ENCODE measurements around the gene WDR36.

WDR36 gene

DNA sequence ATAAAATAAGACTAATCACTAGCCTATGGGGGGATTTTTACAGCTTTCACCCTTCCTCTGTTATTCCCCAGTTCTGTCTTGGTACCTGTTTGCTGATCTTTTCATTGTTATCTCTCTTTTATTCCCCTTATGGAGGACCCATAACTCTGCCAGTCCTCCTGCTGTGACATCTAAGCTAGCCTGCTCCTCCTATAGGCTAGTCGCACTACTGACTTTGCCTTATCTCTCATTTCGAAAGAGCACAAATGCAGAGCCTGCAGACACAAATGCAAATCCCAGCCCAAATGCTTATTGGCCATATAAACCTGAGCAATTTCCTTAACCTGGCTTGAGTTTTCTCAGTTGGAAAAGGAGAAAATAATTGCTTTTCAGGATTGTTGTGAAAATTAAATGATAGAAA, 72.9 kb downstream of the WDR36 start:
- H3K27me3 ChIP-seq (ENCODE audit: control insufficient read depth, insufficient read depth, low read length), result no peaks in the 10 kb centered on the region
- no peaks in the 10 kb centered on the region for H3K36me3 ChIP-seq (ENCODE audit: insufficient read depth, low read length)
- H3K4me2 ChIP-seq (ENCODE audit: low read length), result no peak overlapping the region
- H3K4me1 ChIP-seq (ENCODE audit: control insufficient read depth, insufficient read depth, low read length), result no peaks in the 10 kb centered on the region
- no peaks in the 10 kb centered on the region for H3K9me3 ChIP-seq (replicated peaks; ENCODE audit: low read length)
- no peak overlapping the region for H3K9ac ChIP-seq (ENCODE audit: low read depth, low read length)
- no peak overlapping the region for H3K4me3 ChIP-seq (ENCODE audit: low read length)

DNA sequence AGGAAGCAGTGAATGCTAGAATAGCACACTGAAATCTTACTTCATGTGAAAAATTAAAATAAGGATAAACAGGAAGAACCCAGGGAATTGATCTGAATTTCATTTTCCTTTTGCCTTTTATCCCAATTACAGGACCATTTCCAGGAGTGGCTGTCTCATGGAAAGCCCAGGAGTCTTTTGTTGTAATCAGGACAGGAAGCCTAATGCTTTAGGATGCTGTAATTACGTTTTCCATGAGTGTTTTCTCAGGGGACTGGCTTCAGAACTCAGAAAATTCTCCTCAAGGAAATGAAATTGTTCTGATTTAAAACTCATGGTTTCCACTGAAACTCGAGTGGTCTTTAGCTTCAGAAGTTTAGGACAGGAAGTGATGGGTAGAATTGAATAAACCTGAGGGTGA, 75.4 kb downstream of the WDR36 start:
- Histone ChIP-seq H3K9ac (ENCODE audit: low read depth, low read length) (no peak overlapping the region), H3K9me3 (replicated peaks; ENCODE audit: low read length) (no peaks in the 10 kb centered on the region), H3K27me3 (ENCODE audit: control insufficient read depth, insufficient read depth, low read length) (no peaks in the 10 kb centered on the region), H3K4me1 (ENCODE audit: control insufficient read depth, insufficient read depth, low read length) (no peaks in the 10 kb centered on the region), H3K36me3 (ENCODE audit: insufficient read depth, low read length) (no peaks in the 10 kb centered on the region), H3K4me3 (ENCODE audit: low read length) (no peak overlapping the region), H3K4me2 (ENCODE audit: low read length) (no peak overlapping the region)

DNA sequence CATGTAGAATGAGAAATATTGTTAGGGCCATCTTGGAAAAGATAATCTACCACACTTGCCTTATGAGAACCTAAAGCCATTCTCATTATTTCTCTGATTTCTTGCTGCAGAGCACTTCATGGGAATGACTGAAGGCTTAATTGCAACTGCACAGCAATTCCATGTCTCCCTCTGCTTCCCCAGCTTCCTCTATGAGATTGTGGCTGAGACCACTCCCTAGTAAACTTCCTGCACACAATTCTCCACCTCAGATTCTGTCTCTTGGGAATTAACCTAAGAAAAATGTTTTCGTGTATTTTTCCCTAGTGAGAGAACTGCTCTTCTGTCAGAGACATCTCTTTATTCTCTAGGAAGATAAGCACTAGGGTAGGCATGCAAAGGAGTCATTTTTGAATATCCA, 76.5 kb downstream of the WDR36 start:
- Histone ChIP-seq H3K36me3 (ENCODE audit: insufficient read depth, low read length) (no peaks in the 10 kb centered on the region), H3K4me2 (ENCODE audit: low read length) (no peak overlapping the region), H3K27me3 (ENCODE audit: control insufficient read depth, insufficient read depth, low read length) (no peaks in the 10 kb centered on the region), H3K9ac (ENCODE audit: low read depth, low read length) (no peak overlapping the region), H3K9me3 (replicated peaks; ENCODE audit: low read length) (no peaks in the 10 kb centered on the region), H3K4me3 (ENCODE audit: low read length) (no peak overlapping the region), H3K4me1 (ENCODE audit: control insufficient read depth, insufficient read depth, low read length) (no peaks in the 10 kb centered on the region)

DNA sequence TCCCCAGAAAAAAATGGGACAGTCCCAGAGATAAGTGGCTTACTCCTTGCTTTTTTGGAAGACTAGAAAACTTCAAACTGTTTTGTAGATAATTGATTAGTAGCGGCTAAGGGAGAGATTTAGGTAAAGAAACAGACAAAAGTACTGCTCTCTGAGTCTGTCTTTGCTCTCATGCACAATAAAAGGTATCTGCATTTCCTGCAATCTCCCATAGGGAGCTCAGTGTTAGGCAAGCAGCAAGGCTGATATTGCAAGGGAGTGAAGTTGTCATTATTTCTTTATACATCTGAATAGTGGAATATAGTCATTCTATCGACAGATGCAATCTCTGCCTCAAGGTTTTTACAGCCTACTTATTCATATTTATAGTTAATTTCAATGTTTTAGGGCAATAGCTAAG, 77.1 kb downstream of the WDR36 start:
- H3K9ac ChIP-seq (ENCODE audit: low read depth, low read length), result no peak overlapping the region
- no peaks in the 10 kb centered on the region for H3K36me3 ChIP-seq (ENCODE audit: insufficient read depth, low read length)
- no peak overlapping the region for H3K4me2 ChIP-seq (ENCODE audit: low read length)
- H3K27me3 ChIP-seq (ENCODE audit: control insufficient read depth, insufficient read depth, low read length), result no peaks in the 10 kb centered on the region
- H3K4me3 ChIP-seq (ENCODE audit: low read length), result no peak overlapping the region
- no peaks in the 10 kb centered on the region for H3K9me3 ChIP-seq (replicated peaks; ENCODE audit: low read length)
- H3K4me1 ChIP-seq (ENCODE audit: control insufficient read depth, insufficient read depth, low read length), result no peaks in the 10 kb centered on the region

DNA sequence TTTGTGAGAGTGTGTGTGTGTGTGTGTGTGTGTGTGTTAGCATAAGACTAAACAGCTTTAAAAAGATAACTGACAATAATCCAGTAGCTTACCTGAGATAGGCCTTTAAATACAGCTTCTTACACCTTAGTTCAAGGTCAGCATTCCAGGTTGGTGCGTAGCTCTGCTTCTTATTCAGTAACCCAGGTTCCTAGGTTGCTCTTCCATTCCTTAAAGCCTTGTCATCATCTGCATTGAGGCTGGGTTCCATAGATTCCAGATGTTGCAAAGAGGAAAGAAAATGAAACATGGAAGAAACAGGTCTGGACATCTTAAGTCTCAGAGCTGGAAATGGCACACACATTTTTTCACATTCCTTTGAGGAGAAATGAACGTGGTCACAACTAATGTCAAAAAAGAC, 78.1 kb downstream of the WDR36 start:
- H3K4me1 ChIP-seq (ENCODE audit: control insufficient read depth, insufficient read depth, low read length), result no peaks in the 10 kb centered on the region
- H3K4me2 ChIP-seq (ENCODE audit: low read length), result no peak overlapping the region
- H3K27me3 ChIP-seq (ENCODE audit: control insufficient read depth, insufficient read depth, low read length), result no peaks in the 10 kb centered on the region
- no peak overlapping the region for H3K9ac ChIP-seq (ENCODE audit: low read depth, low read length)
- H3K36me3 ChIP-seq (ENCODE audit: insufficient read depth, low read length), result no peaks in the 10 kb centered on the region
- no peaks in the 10 kb centered on the region for H3K9me3 ChIP-seq (replicated peaks; ENCODE audit: low read length)
- no peak overlapping the region for H3K4me3 ChIP-seq (ENCODE audit: low read length)

DNA sequence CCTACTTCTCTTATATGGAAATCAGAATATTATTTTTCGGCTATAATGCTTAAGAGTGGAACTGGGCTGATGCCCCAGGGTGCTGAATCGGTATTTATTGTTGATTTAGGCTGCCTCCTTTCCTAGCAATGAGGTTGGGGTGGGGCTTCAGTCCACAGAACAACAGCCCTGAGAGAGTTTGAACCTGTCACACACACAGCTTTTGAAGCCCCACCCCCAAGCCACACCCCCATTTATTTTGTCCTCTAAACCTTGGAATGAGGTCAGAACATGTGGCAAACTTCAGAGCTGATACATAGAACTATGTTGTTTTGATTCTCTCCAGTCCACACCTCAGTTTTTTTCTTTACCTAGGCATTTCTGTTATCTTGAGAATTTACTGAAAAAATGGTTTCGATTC, 80.4 kb downstream of the WDR36 start:
- Histone ChIP-seq H3K27me3 (ENCODE audit: control insufficient read depth, insufficient read depth, low read length) (no peaks in the 10 kb centered on the region), H3K4me2 (ENCODE audit: low read length) (no peak overlapping the region), H3K4me3 (ENCODE audit: low read length) (no peak overlapping the region), H3K9me3 (replicated peaks; ENCODE audit: low read length) (no peaks in the 10 kb centered on the region), H3K9ac (ENCODE audit: low read depth, low read length) (no peak overlapping the region), H3K4me1 (ENCODE audit: control insufficient read depth, insufficient read depth, low read length) (no peaks in the 10 kb centered on the region), H3K36me3 (ENCODE audit: insufficient read depth, low read length) (no peaks in the 10 kb centered on the region)

DNA sequence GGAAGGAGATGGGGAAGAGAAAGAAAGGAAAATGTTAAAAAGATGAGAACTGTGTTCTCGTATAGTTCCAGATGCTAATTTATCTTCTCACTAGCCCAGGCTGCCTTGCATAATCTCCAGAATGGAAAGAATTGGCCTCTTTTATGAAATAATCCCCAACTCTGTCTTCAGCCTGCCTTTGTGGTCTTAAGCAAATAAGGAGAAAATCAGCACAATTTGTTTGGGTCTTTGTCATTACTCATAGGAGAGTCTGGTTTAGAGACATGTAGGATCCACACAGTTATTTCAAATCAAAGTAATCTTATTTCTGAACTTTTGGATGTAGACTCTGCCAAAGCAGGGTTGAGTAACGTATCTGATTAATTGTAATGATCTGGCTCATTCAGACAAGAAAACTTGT, 81.3 kb downstream of the WDR36 start:
- H3K27me3 ChIP-seq (ENCODE audit: control insufficient read depth, insufficient read depth, low read length), result no peaks in the 10 kb centered on the region

More for the DNA sequence above, 81.3 kb downstream of the WDR36 start:
- Histone ChIP-seq H3K9me3 (replicated peaks; ENCODE audit: low read length) (no peaks in the 10 kb centered on the region), H3K4me3 (ENCODE audit: low read length) (no peak overlapping the region), H3K36me3 (ENCODE audit: insufficient read depth, low read length) (no peaks in the 10 kb centered on the region), H3K4me1 (ENCODE audit: control insufficient read depth, insufficient read depth, low read length) (no peaks in the 10 kb centered on the region), H3K9ac (ENCODE audit: low read depth, low read length) (no peak overlapping the region), H3K4me2 (ENCODE audit: low read length) (no peak overlapping the region)

Measured in skeletal muscle satellite cell (primary cell).